Measurements from ENCODE around the gene KRTAP3-3. TPM values are rescaled to one million over a fixed set of nuclear protein-coding genes. Genes with fewer than 3 reads are reported as not detected.

Gene KRTAP3-3
- total and polyA plus RNA-seq, 2 experiments from 2014 or later: not detected

GRCh38 chr17:40996829-40997228 lies 2.9 kb upstream of the KRTAP3-3 start:
- Mint-ChIP-seq H3K9me3 (no peaks in the 10 kb centered on the region), H3K4me1 (peaks cover 4% of the 10 kb centered on the region; the same call in 2 of the 3 replicates), H3K27ac (no peak overlapping the region), H3K27me3 (ENCODE audit: insufficient read depth, low read depth, poor library complexity) (no peaks in the 10 kb centered on the region), H3K4me3 (no peak overlapping the region), H3K36me3 (ENCODE audit: low read depth) (no peaks in the 10 kb centered on the region)
- Histone ChIP-seq H4K20me1 (replicated peaks; ENCODE audit: insufficient read depth) (no peaks in the 10 kb centered on the region), H3K36me3 (ENCODE audit: insufficient read depth) (no peaks in the 10 kb centered on the region), H3K4me2 (no peak overlapping the region), H3K79me2 (replicated peaks; ENCODE audit: insufficient read depth) (no peaks in the 10 kb centered on the region), H2AFZ (no peak overlapping the region), H3K9me2 (ENCODE audit: insufficient read depth) (0 out of 2 replicates have a peak, but pooled peaks cover 4% of the 10 kb centered on the region), H3K4me1 (ENCODE audit: insufficient read depth) (no peaks in the 10 kb centered on the region), H3K27me3 (ENCODE audit: insufficient read depth) (no peaks in the 10 kb centered on the region), H3K27ac (ENCODE audit: low read depth) (no peak overlapping the region), H3F3A (replicated peaks; ENCODE audit: low read depth) (no peaks in the 10 kb centered on the region), H3K4me3 (no peak overlapping the region)
- no peak for DNase-seq (ENCODE audit: low spot score)
- TF ChIP-seq, protein P1, sequence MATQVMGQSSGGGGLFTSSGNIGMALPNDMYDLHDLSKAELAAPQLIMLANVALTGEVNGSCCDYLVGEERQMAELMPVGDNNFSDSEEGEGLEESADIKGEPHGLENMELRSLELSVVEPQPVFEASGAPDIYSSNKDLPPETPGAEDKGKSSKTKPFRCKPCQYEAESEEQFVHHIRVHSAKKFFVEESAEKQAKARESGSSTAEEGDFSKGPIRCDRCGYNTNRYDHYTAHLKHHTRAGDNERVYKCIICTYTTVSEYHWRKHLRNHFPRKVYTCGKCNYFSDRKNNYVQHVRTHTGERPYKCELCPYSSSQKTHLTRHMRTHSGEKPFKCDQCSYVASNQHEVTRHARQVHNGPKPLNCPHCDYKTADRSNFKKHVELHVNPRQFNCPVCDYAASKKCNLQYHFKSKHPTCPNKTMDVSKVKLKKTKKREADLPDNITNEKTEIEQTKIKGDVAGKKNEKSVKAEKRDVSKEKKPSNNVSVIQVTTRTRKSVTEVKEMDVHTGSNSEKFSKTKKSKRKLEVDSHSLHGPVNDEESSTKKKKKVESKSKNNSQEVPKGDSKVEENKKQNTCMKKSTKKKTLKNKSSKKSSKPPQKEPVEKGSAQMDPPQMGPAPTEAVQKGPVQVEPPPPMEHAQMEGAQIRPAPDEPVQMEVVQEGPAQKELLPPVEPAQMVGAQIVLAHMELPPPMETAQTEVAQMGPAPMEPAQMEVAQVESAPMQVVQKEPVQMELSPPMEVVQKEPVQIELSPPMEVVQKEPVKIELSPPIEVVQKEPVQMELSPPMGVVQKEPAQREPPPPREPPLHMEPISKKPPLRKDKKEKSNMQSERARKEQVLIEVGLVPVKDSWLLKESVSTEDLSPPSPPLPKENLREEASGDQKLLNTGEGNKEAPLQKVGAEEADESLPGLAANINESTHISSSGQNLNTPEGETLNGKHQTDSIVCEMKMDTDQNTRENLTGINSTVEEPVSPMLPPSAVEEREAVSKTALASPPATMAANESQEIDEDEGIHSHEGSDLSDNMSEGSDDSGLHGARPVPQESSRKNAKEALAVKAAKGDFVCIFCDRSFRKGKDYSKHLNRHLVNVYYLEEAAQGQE (IDR thresholded peaks at IDR 0.05; ENCODE audit: unreplicated experiment): no peak
- no peak for TF ChIP-seq EZH2 (IDR thresholded peaks at IDR 0.05; ENCODE audit: low read depth, unreplicated experiment)
- TF ChIP-seq ZNF114 (CRISPR knock-in tag; IDR thresholded peaks at IDR 0.05): no peak
- TF ChIP-seq ZNF462 (CRISPR knock-in tag; IDR thresholded peaks at IDR 0.05): no peak
- TF ChIP-seq JUNB (IDR thresholded peaks at IDR 0.05; ENCODE audit: unreplicated experiment): no peak
- TF ChIP-seq ETS1 (IDR thresholded peaks at IDR 0.05): no peak
- no peak for TF ChIP-seq POLR2AphosphoS5 (IDR thresholded peaks at IDR 0.05; ENCODE audit: low read depth)
- no peak for TF ChIP-seq EZH2phosphoT487 (IDR thresholded peaks at IDR 0.05; ENCODE audit: unreplicated experiment)
- TF ChIP-seq ZNF331 (CRISPR knock-in tag; IDR thresholded peaks at IDR 0.05; ENCODE audit: low read depth): no peak
- no peak for TF ChIP-seq NANOG (IDR thresholded peaks at IDR 0.05; ENCODE audit: borderline replicate concordance)
- no peak for TF ChIP-seq CTCF (conservative IDR thresholded peaks at IDR 0.05; ENCODE audit: low read depth in 2 of 2)
- no peak for TF ChIP-seq STAT1 (IDR thresholded peaks at IDR 0.05; ENCODE audit: unreplicated experiment)
- TF ChIP-seq CREB1 (CRISPR knock-in tag; IDR thresholded peaks at IDR 0.05; ENCODE audit: low read depth): no peak
- ATAC-seq: no peak
